Activated T-cell treated with anti-CD3 and anti-CD28 coated beads, Interleukin-2, amount 50 U/mL, for 1 hour (primary cell): ENCODE data around the gene TRPT1.
"Not testable (repeated sequence)": the region's sequence is repeated elsewhere in the genome, so short reads cannot be mapped to it uniquely, and the experiment has no call there.

ENCODE experiments used
- DNase-seq: peaks from one replicate; pipeline ENCODE4 v3.0.0-alpha.2; 2020

Gene TRPT1

DNA sequence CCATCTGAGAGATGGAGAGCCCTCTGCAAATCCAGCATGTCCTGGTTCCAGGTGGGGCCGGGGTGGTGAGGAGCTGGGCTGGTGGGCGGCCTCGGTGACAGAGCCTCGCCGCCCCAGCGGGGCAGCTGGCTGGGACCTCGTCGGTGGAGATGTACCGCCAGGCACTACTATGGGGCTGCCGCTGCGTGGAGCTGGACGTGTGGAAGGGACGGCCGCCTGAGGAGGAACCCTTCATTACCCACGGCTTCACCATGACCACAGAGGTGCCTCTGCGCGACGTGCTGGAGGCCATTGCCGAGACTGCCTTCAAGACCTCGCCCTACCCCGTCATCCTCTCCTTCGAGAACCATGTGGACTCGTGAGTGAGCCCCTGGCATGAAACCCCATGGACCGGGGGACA lies 32.4 kb upstream of the TRPT1 start:
- DNase-seq, result no peak

DNA sequence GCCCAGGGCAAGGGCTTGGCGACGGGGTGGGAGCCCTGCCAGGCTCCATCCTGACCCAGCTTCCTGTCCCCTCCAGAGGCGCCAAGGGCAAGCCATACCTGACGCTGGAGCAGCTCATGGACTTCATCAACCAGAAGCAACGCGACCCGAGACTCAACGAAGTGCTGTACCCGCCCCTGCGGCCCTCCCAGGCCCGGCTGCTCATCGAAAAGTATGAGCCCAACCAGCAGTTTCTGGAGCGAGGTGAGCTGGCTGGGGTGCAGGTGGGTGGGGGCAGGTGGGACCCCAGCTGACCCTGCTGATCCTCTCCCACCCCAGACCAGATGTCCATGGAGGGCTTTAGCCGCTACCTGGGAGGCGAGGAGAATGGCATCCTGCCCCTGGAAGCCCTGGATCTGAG lies 30.3 kb upstream of the TRPT1 start:
- no peak for DNase-seq

DNA sequence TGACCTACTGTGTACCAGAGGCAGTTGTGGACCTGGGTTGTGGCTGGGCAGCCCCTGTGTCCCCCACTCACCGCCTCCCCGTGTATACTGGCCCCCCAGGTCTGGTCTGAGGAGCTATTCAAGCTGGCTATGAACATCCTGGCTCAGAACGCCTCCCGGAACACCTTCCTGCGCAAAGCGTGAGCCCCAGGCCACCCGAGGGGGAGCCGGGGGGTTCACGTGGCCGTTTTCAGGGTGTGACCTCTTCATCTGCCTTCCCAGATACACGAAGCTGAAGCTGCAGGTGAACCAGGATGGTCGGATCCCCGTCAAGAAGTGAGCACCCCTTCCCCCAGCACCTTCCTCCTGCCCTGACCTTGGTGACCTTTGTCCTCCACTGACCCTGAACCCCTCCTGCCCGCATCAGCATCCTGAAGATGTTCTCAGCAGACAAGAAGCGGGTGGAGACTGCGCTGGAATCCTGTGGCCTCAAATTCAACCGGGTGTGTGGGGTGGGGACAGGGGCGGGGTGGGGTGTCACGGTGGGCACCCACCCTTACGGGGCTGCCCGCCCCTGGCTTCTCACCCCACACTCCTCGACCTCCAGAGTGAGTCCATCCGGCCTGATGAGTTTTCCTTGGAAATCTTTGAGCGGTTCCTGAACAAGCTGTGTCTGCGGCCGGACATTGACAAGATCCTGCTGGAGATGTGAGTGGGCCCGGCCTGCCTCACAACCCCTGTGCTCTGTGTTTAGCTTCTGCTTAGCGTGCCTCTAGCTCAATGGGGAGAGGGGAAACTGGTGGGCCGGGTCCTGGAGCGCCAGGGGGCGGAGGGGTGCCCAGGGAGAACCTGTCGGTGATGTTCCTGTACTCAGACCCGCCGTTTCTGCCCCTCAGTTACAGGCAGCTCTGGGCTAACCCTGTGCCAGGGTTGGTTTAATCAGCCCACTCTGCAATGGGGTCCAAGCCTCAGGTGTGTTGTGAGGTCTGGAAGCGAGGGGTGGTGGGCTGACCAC lies 29.4 kb upstream of the TRPT1 start:
- DNase-seq, result no peak

DNA sequence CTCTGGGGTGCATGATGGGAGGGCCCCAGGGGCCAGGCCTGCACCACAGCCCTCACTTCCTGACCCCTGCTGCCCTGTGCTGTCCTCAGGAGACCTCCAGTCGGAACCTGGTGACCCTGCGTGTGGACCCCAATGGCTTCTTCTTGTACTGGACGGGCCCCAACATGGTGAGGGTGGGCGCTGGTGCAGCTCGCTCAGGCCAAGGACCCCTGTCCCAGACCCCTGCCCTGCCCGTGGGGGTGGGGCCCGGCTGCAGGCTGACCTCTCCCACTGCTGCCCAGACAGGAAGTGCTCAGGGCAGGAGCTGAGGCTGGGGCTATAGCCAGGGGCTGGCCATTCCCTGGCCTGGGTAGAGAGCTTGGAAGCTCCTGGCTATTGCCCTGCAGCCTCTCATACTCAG lies 28.3 kb upstream of the TRPT1 start:
- no peak for DNase-seq

DNA sequence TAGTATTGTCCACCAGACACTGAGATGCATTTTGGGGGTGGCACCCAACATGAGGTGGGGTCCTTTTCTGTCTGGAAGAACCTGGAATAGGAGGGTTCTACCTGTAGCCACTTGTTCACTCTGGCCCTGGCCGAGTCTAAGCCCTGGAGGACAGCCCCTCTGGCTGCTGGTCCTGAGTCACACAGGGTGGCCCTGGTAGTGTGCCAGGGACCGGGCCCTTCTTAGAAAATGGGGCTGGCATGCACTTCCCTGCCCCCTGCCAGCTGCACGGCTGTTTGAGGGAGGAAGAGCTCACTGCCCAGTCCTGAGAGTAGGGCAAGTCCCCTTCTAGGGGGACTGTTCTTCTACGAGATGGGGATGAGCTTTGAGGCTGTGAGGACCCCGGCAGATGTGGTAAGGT lies 27.5 kb upstream of the TRPT1 start:
- DNase-seq, result no peak

DNA sequence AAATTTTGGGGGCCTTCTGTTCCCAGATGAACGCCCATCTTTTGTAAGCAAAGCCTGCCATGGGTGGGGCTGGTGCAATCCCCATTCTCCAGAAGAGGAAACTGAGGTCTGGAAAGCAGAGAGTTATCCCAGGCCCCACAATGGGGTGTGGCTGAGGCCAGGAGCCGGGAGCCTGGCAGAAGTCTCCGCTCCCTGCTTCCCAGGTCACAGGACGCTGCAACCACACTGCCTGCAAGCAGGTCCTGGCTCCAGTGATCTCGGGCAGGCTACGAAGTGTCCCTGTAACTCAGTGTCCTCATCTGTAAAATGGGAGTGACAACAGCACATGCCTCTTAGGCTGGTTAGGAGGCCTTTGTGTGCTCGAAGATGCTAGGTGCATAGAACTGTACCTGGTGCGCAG lies 27.1 kb upstream of the TRPT1 start:
- DNase-seq, result no peak

DNA sequence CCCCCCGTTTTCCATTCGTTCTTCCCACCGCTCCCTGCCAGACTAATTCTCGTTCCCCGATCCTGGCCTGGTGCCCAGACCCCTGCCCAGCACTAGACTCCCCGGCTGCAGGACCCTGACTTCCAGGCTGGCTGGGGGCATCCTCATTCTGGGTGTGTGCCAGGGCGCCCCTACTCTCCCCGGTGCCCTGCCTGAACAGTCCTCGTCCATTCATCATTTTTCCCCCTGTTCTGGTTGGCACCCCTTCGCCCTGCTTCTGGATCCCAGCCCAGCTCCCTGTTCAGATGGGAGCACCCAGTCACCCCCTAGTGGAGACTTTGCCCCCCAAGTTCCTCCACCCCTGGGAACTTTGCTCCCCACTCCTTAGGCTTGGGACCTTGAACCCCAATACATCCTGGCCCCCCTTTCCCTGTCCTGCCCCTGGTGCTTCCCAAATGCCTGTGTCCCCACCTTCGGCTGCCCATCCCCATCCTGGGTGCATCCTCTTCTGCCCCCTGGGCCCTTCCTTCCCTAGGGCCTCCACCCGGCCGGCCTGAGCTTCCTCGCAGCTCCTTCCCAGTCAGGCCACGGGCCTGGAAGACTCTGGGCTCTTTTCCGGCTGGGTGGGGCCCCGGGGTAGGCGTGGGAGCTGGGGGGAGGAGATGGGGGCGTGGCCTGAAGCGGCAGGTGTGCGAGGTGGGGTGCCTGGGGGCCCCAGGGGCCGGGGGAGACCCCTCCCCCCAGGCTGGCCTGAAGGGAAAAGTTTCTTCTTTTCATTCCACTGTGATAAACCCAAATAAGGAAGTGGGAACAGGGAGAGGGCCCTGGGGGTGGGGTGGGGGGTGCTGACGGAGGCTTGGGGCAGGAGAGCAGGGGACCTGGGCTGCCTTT lies 26.3 kb upstream of the TRPT1 start:
- peak; percentile 43 for DNase-seq

DNA sequence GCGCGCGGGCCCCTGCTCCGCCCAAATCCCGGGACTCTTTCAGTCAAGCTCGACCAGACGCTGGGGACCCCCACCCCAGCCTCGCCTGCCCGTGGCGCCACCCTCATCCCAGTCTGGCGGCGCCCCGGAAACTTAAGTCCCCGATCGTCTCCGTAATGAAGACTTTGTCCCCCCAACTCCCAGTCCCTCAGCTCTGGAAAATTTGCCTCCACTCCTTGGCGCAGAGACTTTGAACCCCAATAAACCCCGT lies 25.7 kb upstream of the TRPT1 start:
- DNase-seq, result no peak

DNA sequence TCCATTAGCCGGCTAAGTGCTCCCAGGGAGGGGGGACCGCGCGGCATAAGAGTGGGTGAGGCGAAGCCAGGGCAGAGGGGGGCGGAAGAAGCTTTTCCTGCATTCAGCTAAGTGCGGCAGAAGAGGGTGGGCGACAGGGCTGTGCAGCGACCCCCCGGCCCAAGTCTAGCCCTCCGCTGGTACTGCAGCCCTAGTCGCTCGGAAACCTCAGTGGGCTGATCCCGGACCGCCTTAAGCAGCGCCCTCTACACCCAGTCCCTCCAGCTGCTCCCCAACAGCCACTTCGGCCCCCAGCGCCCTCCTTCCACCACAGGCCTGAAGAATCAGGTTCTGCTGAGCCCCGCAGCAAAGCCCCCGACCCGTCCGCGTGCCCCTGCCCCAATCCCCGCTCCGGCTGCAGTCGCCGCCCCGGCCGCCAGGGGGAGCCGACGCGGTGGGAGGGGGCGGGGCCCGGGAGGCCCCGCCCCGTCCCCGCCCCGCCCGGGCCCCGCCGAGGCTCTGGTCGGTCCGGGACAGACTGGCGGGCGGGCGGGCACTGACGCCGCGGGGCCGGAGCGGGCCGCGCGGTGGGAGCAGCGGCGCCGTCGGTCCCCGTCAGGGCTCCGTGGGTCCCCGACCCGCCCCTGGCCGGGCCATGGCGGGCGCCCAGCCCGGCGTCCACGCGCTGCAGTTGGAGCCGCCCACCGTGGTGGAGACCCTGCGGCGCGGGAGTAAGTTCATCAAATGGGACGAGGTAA lies 25.2 kb upstream of the TRPT1 start, which contains the start of gene PLCB3:
TSS of gene PLCB3 (plus strand) at position 515 of the 737 bp plus-strand sequence. CDS start at position 635, 120 bp downstream.
- peak; percentile 86 for DNase-seq

DNA sequence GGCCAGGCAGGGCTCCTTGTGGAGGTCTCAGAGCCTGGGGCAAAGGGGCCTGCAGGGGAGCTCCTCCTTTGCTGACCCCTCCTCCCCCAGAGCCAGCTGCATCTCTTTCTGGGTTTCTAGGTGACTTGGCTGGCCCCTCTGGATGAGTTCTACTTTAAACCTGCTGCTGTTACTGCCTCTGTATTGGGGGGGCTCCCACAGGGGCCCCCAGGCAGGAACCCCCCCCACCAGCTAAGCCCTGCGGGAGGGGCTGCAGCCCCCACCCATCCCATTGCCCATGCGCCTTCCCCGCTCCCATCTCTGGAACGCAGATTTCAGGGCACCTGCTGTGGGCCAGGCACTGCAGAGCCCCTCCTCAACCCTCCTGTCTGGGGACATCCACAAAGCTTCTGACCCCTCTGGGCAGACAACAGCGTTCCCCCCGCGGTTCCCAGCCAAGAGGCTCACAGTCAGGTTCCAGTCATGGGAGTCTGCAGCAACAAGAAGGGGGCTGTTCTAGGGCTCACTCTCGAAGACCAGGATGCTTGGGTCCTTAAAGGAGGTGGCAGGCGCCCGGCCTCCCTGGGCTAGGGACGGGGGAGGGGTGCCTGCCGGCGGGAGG lies 24.5 kb upstream of the TRPT1 start:
- DNase-seq, result no peak

DNA sequence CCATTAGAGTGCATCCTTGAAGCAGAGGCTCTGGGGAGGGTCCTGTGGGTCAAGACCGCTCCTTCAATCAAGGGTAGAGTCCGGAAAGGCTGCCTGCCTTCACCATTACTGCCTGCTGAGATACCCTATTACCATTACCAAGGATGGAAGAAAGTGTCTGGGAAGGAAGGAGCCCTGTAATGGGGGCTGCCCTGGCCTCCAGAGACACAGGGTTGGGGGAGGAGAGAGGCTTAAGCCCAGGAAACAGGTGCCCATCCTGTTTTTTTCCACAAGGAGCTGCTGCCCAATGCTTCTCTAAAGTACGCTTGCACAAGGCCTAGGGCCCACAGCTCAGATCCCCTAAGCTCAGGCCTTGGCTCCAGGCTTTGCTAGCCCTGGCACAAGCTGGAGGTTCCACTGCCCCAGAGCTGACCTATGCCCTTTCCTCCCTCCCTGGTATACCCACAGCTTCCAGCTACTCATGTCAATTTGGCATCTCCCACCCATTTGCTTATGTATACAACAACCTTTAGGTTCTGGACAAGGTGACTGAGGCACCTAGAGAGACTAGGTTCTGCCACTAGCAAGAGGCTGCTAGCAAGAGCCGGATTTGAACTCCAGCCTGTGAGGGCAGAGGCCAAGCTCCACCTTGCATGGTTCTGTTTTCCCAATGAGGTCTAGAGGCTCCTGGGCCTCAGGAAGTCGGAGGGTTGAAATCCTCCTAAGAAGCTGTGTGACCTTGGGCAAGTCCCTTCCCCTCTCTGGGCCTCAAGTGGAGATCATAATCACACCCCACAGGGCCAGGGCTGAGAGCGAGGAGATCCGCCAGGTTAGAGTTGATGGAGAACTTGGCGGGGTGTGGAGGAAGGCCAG lies 23.8 kb upstream of the TRPT1 start:
- DNase-seq, result no peak

DNA sequence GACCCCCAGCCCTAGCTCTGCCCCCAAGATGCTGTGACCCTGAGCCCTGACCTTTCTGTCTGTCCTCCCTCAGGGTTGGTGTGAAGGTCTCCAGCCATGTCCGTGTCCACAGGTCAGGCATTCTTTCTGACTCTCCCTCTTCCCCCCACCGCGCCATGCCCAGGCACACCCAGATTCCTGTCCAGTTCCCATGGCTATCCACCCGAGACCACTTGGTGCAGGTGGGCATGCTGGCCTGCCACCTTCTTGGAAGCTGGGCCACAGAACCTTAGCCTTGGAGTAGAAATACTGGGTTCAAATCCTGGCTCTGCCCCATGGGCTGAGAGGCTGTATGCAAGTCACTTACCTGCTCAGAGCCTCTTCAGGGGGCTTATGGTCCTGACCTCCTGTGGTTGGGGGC lies 23.1 kb upstream of the TRPT1 start:
- DNase-seq, result no peak

DNA sequence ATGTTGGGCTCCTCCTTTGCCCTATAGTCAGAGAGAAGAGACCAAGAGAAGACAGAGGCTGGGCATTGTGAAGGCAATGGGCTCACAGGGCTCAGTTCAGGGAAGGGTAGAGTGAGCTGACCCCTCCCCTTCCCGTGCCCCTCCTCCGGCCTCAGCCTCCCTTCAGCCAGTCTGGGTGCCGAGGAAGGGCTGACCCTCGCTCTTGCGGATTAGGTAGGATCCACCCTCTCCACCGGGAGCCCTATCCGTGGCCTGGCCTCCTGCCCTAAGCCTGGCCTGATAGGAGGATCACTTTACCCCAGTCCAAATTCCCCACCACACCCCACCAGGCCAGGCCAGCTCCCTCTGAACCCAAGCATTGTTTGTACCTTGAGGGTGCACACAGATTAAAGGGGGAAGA lies 22.6 kb upstream of the TRPT1 start:
- no peak for DNase-seq

DNA sequence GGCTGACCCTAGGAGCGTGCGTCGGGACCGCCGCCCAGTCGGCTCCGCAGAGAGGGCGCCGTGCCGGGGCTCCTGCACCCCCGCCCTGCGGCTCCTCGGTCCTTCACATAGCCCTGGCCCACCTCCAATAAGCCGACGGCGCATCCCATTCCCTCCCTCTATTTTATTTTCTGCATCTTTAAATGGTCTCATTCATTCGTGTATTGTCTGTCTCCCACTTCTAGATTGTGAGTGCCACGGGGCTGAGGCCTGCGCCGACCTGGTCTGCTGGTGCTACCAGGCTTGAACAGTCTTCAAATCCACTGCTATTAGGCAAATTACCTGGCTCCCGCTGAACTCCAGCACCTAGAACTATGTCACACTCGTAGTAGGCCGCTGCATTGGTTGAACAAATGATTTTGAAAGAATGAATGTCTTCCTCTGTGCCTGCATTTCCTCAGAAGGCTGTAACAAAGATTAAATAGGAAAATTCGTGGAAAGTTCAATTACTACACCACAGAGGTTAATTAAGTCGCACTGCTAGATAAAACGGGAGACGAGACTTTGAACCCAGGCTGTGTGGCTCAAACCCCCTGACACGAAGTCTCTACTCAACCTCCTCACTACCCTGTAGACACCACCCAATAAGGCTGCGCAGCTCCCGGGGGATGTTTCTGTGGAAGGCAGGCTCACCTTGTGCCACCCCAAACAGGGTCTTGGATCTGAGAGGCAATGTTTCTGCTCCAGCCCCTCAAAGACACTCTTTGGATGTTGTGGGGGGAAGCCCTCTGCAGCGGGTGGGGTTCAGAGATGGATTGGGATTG lies 21.9 kb upstream of the TRPT1 start:
- DNase-seq, result no peak

DNA sequence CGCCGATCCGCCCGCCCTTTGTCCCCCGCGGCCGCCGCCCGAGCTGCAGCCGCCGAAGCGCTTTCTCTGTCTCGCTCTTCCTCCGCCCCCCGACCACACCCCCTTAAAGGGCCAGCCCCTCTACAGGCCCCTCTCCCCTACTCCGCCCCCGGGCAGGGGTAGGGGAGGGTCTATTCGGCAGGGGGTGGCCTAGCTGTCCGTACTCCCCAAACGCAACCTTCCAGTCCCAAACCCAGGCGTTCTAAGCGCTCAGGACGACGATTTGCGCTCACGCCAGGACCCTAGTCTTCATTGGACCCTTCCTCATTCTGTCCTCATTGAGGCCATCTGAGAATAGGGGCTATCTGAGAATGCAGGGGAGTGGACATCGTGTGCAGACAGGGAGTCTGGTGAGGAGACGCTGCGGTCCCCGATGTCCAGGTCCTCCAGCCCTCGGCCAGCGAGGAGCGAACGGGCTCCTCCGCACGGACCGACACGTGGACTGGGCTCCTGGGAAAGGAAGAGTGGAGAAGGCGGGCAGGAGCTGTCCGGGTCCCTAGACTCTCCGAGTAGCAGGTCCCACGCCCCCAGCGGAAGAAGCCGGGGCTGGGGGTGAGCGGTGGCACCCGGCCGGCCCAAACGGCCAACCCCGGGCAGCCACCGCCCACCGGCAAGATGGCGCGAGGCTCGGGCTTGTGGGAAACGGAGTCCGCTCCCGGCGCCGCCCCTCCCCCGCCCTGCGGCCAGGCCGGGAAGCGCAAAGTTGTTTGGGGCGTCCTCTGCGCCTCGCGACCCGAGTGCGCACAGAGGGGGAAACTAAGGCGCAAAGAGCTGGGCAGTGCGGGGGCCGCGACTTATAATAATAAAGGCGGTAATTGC lies 21.1 kb upstream of the TRPT1 start, which contains the start of gene PPP1R14B:
TSS of gene PPP1R14B (minus strand) at position 73 of the 858 bp plus-strand sequence. CDS start 270 bp downstream, outside the sequence.
- DNase-seq, result peak; percentile 77

DNA sequence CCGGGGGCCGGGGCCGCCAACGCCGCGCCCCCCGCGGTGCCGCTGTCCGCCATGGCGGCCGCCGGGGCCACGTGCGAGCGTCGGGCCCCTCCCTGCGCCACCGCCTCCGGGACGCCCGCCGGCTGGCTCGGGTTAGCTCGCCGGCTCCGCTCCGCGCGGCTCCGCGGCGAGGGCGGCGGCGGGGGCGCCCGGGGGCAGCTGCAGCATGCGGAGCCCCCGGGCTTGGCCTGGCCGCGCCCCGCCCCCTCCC lies 20.6 kb upstream of the TRPT1 start:
- not testable (repeated sequence) for DNase-seq

DNA sequence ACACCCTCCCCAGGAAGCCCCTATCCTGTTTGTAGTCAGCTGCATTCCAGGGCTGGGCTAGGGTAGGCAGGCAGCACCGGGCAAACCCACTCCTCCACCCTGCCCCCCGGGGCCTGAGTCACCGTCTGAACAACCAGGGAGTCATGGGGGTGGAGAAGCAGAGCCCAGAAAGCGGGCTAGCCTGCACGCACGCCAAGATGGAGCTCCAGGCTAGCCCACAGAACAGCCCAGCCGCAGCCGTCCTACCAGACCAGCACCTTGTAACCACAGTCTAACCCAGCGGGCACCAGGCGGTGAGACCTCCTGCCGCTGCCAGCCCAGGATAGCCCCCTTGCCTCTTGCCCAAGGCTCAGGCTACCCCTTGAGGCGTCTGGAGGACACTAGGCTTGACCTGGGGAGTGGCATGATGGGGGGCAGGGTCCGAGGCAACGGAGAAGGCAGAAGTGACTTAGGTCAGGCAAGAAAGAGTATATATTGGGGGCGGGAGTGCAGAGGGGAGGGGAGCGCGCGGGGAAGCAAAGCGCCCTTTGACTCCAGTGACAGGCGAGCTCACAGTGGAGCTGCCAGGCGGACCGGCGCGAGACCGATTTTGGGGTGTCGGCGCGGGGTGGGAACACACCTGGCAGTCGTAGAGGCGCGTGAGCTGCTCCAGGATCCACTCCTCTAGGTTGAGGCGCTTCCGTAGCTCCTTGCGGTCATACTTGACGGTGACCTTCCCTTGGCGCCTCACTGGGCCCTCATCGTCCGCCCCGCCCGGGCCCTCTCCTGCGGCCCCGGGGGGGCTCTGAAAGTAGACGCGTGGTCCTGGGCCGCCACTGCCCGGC lies 20.0 kb upstream of the TRPT1 start:
- peak; percentile 72 for DNase-seq

DNA sequence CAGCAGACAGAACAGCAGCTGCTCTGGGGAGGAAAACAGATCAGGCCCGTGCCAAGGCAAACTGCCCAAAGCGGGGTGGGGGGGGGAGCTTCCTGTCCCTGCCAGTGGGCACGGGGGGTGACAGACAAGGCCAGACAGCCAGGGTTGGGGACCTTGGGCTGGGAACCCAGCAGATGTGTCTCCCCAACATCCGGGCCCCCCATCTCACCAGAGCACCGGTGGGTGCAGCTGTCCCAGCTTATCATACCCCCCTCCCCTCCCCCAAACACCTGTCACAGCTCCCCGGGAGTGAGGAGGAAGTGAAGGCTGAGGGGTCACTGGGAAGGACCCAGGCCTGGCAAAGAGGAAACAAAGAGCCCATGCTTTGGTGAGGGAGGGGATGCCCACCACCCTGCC lies 19.4 kb upstream of the TRPT1 start:
- no peak for DNase-seq

DNA sequence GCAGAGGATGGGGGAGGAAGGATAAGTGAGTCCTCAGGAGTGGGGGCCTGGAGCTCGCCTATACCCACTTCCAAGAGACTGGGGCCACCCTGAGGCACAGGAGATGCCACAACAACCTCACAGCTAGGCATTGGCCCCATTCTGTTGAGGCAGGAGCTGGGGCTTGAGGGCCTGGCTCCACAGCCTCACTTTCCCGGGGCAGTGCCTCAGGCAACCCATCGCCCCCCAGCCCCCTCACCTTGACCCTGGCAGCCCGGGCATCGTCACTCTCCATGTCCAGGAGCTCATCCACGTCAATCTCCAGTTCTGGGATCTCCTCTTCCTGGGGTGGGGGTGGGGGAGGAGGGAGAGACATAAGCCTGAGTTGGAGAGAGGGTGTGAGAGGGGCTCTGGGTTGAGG lies 19.0 kb upstream of the TRPT1 start:
- no peak for DNase-seq
